ENCODE results near the gene TNFAIP8L1. TPM values are rescaled to one million over a fixed set of nuclear protein-coding genes. Genes with fewer than 3 reads are reported as not detected.
"Not testable (repeated sequence)": the region's sequence is repeated elsewhere in the genome, so short reads cannot be mapped to it uniquely, and the experiment has no call there.

Gene TNFAIP8L1
- total RNA-seq, 1 donor from 2014 or later, result 60.1 TPM

DNA sequence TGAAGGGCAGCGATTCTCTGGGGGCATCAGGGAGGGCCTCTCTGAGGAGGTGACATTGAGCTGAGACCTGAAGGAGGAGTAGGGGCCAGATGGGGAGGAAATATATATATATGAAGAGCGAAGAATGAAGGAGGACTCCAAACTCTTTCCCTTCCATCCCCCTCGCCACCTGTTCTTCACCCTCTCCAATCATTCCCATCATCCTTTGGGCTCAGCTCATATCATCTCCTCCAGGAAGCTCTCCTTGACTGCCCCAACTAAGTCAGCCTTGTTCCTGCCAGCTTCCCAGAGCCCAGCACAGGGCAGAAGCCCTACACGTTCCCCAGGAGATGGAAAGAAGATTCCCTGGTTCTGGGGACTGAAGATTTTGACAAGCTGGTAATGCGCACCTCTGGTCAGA is 46.9 kb upstream of the TNFAIP8L1 start:
- no peak for TF ChIP-seq CTCF (IDR thresholded peaks at IDR 0.05; ENCODE audit: unreplicated experiment)
- peaks cover 14% of the 10 kb centered on the region for H3K27me3 Mint-ChIP-seq (ENCODE audit: unreplicated experiment)
- no peak overlapping the region for H3K27ac Mint-ChIP-seq (ENCODE audit: unreplicated experiment)
- no peaks in the 10 kb centered on the region for H3K4me1 Mint-ChIP-seq (ENCODE audit: unreplicated experiment)
- H3K9me3 Mint-ChIP-seq (ENCODE audit: unreplicated experiment), result no peaks in the 10 kb centered on the region
- H3K36me3 Mint-ChIP-seq (ENCODE audit: low read depth, unreplicated experiment), result no peaks in the 10 kb centered on the region
- no peak overlapping the region for H3K4me3 Mint-ChIP-seq (ENCODE audit: unreplicated experiment)
- no peak for DNase-seq (ENCODE audit: low spot score)

- peaks cover 13% of the 10 kb centered on the region for H3K27me3 Mint-ChIP-seq (ENCODE audit: unreplicated experiment)
- DNase-seq (ENCODE audit: low spot score), result no peak
- no peak overlapping the region for H3K4me3 Mint-ChIP-seq (ENCODE audit: unreplicated experiment)
- no peak overlapping the region for H3K27ac Mint-ChIP-seq (ENCODE audit: unreplicated experiment)
- H3K36me3 Mint-ChIP-seq (ENCODE audit: low read depth, unreplicated experiment), result no peaks in the 10 kb centered on the region
- H3K4me1 Mint-ChIP-seq (ENCODE audit: unreplicated experiment), result no peaks in the 10 kb centered on the region
- no peaks in the 10 kb centered on the region for H3K9me3 Mint-ChIP-seq (ENCODE audit: unreplicated experiment)
- TF ChIP-seq CTCF (IDR thresholded peaks at IDR 0.05; ENCODE audit: unreplicated experiment), result no peak
These were observed 45.9 kb upstream of the TNFAIP8L1 start for GRCh38 chr19:4593409-4593851.

DNA sequence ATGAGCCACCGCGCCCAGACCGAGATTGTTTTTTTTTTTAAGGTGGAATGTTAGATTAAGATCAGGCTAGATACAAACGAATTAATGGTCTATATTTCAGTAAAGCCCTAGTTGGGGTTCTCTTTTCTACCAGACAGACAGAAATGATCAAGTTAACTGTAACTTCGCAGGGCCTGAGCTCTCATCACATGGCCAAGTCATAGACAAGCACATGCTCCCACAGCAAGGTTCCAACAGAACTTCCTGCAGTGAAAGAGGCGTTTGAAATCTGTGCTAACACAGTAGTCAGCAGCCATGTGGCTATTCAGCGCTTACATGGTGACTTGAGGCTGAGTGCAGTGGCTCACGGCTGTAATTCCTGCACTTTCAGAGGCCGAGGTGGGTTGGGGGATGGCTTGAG is 45.1 kb upstream of the TNFAIP8L1 start:
- no peak for TF ChIP-seq CTCF (IDR thresholded peaks at IDR 0.05; ENCODE audit: unreplicated experiment)
- no peaks in the 10 kb centered on the region for H3K9me3 Mint-ChIP-seq (ENCODE audit: unreplicated experiment)
- DNase-seq (ENCODE audit: low spot score), result no peak
- no peaks in the 10 kb centered on the region for H3K36me3 Mint-ChIP-seq (ENCODE audit: low read depth, unreplicated experiment)
- H3K27me3 Mint-ChIP-seq (ENCODE audit: unreplicated experiment), result peaks cover 17% of the 10 kb centered on the region
- no peaks in the 10 kb centered on the region for H3K4me1 Mint-ChIP-seq (ENCODE audit: unreplicated experiment)
- no peak overlapping the region for H3K4me3 Mint-ChIP-seq (ENCODE audit: unreplicated experiment)
- no peak overlapping the region for H3K27ac Mint-ChIP-seq (ENCODE audit: unreplicated experiment)

DNA sequence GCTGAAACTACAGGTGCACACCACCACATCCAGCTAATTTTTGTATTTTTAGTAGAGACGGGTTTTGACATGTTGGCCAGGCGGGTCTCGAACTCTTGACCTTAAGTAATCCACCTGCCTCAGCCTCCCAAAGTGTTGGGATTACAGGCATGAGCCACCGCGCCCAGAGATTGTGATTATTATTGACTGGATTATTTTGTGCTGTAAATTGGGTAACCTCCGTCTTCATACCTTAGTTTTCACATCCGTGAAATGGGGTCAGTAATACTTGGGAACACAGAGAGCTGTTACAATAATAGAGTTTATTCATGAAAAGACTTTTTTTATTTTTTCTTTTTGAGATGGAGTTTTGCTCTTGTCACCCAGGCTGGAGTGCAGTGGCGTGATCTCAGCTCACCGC is 44.2 kb upstream of the TNFAIP8L1 start:
- H3K4me1 Mint-ChIP-seq (ENCODE audit: unreplicated experiment); H3K27ac Mint-ChIP-seq (ENCODE audit: unreplicated experiment); DNase-seq (ENCODE audit: low spot score); H3K9me3 Mint-ChIP-seq (ENCODE audit: unreplicated experiment); H3K4me3 Mint-ChIP-seq (ENCODE audit: unreplicated experiment); H3K36me3 Mint-ChIP-seq (ENCODE audit: low read depth, unreplicated experiment): not testable (repeated sequence)
- H3K27me3 Mint-ChIP-seq (ENCODE audit: unreplicated experiment), result peaks cover 19% of the 10 kb centered on the region

- DNase-seq (ENCODE audit: low spot score), result no peak
- no peak overlapping the region for H3K4me3 Mint-ChIP-seq (ENCODE audit: unreplicated experiment)
- peaks cover 19% of the 10 kb centered on the region for H3K27me3 Mint-ChIP-seq (ENCODE audit: unreplicated experiment)
- no peaks in the 10 kb centered on the region for H3K36me3 Mint-ChIP-seq (ENCODE audit: low read depth, unreplicated experiment)
- no peak for TF ChIP-seq CTCF (IDR thresholded peaks at IDR 0.05; ENCODE audit: unreplicated experiment)
- no peaks in the 10 kb centered on the region for H3K9me3 Mint-ChIP-seq (ENCODE audit: unreplicated experiment)
- no peak overlapping the region for H3K27ac Mint-ChIP-seq (ENCODE audit: unreplicated experiment)
- no peaks in the 10 kb centered on the region for H3K4me1 Mint-ChIP-seq (ENCODE audit: unreplicated experiment)
These were observed 43.0 kb upstream of the TNFAIP8L1 start for GRCh38 chr19:4596033-4596904.

Measured in endothelial cell (in vitro differentiated cells).